SW 1271 (cell line): ENCODE results near the gene NDUFAB1.
"Not testable (repeated sequence)": the region's sequence is repeated elsewhere in the genome, so short reads cannot be mapped to it uniquely, and the experiment has no call there.

Experiments used
- DNase-seq, 2 experiments: peaks; one replicate each; lab custom pipeline; 2025; lab: John Stamatoyannopoulos, UW

NDUFAB1 gene

DNA sequence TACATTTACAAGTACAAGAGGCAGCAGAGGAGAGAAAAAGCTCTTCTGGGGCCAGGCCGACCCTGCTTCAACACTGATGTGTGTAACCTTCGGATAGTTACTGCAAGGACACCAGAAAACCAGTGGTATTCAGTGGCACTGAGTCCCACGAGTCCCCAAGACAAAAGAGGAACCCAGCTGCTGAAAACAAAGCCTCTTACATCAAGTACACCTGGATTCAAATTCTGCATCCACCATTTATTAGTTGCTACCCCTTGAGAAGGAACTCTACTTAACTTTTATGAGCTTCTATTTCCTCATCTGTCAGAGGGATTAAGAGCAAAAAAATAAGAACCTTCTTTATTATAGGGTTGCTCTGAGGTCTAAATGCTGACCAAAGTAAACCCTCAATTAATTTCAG, 41.6 kb downstream of the NDUFAB1 start:
- no peak for DNase-seq

DNA sequence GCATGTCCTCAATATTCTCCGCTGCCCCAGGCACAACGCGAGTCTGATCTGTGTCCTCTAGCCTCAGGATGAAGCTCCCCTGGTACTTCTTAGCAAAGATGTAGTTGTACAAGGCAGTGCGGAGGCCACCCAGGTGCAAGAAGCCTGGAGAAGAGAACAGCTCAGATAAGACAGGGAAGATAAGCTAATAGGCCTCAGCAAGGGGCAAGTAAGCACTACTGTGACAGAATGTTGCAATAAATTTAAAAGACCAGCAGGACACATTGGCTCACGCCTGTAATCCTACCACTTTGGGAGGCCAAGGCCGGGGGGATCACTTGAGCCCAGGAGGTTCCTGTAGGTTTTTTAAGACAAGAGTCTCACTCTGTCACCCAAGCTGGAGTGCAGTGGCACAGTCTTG, 44.0 kb downstream of the NDUFAB1 start:
- no peak for DNase-seq

DNA sequence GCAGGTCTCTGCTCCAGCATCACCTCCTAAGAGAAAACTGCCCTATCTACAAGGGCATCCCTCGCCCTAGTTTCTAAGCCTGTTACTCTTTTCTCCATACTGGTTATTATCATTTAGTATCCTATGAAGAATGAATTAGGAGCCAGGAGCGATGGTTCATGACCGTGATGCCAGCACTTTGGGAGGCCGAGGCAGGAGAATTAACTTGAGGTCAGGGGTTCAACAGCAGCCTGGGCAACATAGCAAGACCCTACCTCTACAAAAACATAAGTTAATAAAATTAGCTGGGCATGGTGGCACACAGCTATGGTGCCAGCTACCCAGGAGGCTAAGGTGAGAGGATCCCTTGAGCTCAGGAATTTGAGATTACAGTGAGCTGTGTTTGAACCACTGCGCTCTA, 46.2 kb downstream of the NDUFAB1 start:
- DNase-seq = no peak

DNA sequence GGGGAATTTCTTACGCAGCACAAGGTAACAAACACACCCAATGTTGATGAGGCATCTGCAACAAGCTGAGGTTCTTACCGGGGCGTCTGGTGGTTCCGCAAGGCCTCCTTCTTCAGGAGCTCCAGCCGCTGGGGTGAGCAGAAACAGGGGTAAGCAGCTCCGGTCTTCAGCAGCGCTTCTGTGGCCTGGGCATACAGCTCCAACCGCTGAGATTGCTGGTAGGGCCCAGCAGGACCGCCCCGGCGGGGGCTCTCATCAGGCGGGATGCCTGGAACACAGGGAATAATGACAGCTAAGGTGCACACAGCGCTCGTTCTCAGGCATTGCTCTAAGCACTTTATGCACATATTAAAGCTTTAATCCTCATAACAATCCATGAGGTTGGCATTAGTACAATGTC, 51.7 kb downstream of the NDUFAB1 start:
- no peak for DNase-seq

DNA sequence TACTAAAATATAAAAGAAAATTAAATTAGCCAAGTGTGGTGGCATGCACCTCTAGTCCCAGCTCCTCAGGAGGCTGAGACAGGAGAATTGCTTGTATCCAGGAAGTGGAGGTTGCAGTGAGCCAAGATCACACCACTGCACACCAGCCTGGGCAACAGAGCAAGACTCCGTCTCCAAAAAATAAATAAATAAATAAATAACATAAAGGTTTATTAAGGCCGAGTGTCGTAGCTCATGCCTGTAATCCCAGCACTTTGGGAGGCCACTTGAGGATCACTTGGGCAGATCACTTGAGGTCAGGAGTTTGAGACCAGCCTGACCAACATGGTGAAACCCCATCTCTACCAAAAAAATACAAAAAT, 55.3 kb downstream of the NDUFAB1 start:
- DNase-seq = not testable (repeated sequence)

DNA sequence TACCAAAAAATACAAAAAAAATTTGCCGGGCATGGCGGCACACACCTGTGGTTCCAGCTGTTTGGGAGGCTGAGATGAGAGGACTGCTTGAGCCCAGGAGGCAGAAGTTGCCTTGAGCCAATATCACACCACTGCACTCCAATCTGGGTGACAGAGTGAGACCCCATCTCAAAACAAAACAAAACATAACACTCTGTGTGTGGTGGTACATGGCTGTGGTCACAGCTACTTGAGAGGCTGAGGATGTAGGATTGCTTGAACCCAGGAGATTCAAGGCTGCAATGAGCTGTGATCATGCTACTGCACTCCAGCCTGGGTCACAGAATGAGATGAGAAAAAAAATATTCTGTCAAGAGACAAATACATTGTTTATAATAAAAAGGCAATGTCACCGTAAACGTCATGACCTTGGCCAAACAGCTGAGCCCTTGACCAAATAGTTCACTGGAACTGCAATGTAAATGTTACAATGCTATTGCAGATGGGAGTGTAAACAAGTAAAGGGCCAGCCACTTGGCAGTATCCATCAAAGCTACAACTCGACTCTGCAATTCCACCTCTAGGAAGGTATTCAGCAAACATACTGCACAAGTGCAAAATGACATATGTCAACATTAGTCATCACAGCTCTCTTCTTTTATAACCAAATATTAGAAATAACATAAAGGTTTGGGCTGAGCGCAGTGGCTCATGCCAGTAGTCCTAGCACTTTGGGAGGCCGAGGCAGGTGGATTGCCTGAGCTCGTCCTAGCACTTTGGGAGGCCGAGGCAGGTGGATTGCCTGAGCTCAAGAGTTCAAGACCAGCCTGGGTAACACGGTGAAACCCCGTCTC, 55.9 kb downstream of the NDUFAB1 start:
- no peak for DNase-seq

DNA sequence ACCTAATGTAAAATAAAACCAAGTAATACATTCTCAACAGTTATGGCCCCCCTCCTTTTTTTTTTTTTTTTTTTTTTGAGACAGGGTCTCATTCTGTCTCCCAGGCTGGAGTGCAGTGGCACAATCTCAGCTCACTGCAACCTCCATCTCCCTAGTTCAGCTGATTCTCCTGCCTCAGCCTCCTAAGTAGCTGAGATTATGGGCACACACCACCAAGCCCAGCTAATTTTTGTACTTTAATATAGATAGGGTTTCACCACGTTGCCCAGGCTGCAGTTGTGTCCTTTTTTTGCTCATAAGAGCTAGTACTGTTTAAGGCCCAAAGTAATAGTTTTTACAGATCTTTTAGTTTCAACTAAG, 57.2 kb downstream of the NDUFAB1 start:
- no peak for DNase-seq

DNA sequence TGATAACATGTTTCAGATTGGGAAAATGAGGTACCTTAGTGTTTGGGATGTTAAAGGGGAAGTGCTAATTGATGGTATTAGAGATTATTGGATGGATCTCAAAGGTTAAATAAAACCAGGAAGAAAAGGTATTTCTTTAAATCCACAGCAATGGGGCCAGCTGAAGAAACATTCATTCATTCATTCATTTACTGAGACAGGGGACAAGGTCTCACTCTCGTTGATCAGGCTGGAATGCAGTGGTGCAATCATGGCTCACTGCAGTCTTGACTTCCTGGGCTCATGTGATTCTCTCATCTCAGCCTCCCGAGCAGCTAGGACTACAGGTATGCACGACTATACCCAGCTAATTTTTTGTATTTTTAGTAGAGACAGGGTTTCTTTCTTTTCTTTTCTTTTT, 58.7 kb downstream of the NDUFAB1 start:
- DNase-seq = no peak

DNA sequence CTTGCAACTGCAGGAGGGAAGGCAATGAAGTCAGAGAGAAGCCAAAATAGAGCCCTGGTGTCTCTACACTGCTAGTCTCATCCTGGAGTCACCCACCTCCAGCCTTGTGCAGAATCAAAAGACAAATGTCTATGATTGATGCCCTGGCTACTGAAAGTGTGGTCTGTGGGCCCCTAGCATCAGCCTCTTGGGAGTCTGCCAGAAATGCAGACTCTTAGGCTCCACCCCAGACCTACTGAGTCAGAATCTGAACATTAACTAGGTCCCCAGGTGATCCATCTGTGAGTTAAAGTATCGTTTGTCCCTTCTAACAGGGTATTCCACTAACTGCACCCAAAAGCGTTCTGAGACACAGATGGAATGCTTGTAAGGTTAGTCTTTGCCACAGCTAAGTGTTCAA, 60.2 kb downstream of the NDUFAB1 start:
- DNase-seq = no peak

DNA sequence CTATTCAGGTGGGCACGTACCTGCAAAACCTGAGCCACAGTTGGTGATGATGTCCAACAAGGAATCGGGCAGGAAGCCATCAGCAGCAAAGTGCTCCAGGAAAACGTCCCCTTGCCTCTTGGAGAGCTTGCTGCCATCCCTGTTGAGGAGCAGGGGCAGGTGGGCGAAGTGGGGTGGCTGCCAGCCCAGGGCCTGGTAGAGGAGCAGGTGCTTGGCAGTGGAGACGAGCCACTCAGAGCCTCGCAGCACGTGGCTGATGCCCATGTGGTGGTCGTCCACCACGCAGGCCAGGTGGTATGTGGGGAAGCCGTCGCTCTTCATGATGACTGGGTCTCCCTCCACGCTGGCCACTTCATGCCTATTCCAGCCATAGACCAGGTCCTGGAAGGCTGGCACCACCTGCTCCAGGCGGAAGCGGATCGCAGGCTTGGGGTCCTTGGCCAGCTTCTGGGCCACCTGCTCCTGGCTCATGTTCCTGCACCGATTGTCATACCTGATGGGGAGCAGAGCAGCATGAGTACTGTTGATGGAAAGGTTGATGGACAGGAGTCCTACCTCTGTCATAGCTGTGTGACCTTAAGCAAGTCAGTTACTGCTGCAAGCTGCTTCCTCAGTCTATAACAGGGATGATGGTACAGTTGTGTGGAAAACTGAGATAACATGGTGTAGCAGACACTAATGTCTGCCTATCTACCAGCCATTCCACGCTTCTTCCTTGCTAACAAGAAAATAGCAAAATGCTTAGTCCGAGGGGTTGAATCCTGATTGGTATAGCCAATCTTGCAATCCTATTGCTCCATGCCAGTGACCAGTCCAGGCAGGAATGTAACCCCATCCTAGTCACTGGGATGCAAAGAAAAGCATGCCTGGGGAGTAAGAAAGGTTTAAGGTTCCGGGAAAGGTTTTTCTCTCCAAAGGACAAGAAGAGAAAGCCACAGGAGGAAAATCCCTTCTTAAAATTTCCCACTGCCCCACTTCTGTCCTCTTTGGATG, 61.0 kb downstream of the NDUFAB1 start:
- no peak for DNase-seq

DNA sequence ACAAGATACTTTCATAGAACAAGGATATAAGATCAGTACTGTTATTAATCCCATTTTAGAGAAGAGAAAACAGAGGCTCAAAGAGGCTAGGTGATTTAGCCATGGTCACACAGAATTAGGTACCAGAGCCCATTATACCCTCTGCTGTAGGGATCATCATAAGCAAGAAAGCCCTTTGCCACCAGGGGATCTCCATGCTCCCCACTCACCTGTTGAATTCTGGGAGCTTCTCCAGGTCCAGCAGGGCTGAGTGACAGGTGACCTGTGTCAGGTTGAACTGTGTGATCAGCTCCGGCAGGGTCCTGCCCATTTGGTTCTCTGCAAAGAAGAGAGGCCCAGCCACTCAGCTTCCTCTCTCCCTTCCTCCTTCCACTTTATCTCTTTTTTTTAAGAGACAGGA, 63.7 kb downstream of the NDUFAB1 start:
- DNase-seq = no peak
